HG03159 (cell line): ENCODE results near the gene GRAP.
"Not testable (repeated sequence)": the region's sequence is repeated elsewhere in the genome, so short reads cannot be mapped to it uniquely, and the experiment has no call there.

Experiments
- ATAC-seq: cut with Tn5 transposase; IDR thresholded peaks from one replicate; pipeline ENCODE4 v1.9.1; 2021; ENCODE audit warnings: mild to moderate bottlenecking, moderate library complexity; ENCODE audit not compliant: unreplicated experiment

Gene GRAP

DNA sequence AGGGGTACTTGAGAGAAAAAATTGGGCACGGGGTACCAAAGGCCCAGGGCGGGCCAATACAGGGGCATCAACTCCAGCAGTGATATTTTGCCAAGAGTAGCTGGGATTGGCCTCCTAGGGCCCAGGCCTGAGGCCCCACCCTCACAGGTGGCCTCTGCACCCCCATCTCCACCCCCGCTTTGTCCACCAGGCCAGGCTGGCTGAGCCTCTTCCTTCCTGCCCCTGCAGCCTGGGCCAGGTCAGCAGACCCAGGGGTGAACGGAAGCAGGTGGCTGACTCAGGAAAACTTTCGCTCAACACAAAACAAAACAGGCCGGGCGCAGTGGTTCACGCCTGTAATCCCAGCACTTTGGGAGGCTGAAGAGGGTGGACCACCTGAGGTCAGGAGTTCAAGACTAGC, 3.7 kb downstream of the GRAP start:
- ATAC-seq, result not testable (repeated sequence)

DNA sequence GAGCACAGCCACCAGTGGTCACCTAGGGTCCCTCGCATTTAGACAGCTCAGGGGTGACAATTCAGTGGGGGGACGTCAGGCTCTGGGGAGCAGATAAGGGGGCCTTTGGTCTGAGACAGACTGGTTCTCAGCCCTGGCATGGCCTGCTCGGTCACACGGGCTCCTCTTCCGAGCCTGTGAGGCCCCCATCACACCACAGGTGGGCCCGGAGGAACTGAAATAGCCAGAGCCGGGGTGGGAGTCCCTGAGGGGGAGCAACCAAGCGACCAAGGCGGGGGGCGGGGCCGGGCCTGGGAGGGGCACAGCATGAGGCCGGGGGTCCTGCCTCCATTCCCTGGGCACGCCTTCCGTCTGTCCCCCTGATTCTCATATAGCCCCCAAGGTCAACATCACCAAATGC, 4.4 kb downstream of the GRAP start:
- not testable (repeated sequence) for ATAC-seq

- not testable (repeated sequence) for ATAC-seq
Observed at GRCh38 chr17:19041871-19042270, 4.9 kb downstream of the GRAP start.

DNA sequence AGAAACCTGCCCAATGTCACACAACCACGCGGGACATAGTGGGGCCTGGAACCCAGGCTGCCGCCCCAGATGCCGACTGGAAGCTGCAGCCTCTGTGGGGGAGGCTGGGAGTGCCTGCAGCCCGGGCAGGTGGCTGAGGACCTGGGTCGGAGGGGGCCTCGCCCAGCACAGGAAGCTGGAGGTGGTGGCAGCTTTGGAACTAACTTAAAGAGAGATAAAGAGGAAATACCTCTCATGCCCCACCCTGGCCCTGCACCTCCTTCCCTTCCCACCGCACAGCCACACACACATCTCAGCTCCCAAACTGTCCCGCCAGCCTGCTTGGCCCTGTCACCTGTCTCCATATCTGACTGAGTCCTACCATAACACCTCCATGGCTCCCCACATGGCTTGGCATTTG, 6.4 kb downstream of the GRAP start:
- ATAC-seq, result not testable (repeated sequence)

- not testable (repeated sequence) for ATAC-seq
Observed at GRCh38 chr17:19038730-19039129, 8.0 kb downstream of the GRAP start.

DNA sequence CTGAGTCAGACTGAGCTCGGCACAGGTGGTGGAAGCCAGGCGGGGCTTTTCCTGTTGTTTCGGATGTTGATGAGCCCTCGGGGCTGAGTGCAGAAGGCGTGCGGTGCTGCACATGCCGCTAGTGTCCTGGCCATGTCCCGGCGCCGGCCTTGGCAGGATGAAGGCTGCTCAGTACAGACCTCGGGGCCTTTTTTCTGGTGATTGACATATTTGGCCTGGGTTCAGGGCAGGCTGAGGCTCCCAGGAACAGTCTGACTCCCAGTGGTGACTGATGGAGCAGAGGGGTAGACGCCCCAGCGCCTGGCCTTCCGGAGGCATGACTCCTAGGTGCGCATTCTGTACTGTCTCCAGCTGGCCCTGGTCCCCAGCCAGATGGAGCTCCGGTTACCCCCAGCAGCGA, 8.8 kb downstream of the GRAP start:
- ATAC-seq, result not testable (repeated sequence)

GRCh38 chr17:19037547-19037946, 9.2 kb downstream of the GRAP start:
- not testable (repeated sequence) for ATAC-seq

DNA sequence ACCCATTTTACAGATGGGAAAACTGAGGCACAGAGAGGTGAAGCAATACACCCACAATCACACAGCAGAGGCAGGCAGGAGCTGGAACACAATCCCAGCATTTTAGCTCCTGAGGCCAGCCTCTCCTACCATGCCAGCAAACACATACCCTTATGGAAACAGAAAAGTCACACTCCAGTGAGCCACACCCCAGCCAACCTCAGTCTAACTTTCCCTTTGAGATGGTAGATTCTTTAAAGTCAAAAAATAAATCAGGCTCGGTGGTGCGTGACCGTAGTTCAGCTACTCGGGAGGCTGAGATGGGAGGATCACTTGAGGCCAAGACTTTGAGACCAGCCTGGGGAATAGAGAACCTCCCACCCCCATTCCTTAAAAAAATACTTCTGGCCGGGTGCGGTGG, 10.6 kb downstream of the GRAP start:
- ATAC-seq, result not testable (repeated sequence)

DNA sequence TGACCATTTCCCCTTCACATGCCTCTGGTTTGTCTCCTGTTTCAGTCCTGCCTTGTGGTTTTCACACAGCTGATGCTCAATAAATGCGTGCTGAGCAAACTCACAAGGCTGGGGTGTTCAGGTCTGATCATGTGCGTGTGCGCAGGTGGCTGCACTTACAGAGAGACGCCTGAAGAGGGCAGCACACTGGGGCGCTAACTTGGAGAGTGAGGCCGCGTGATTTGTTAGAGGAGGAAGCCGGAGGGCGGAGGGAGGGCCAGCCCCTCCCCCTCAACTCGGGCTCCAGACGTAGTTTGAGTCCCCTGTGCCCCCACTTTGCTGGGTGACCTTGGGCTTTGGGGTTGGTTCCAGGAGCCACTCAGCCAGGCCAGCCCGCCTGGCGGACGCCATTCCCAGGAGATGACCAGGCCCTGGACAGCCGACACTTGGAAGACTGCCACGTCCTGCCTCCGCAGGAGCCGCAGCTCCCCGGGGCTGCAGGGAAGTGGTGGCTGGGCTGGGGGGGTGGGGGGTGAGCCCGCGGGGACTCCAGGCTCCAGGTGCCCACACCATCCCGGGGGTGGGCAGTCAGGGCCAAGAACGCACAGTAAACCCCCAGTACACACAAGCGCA, 14.3 kb downstream of the GRAP start:
- ATAC-seq, result not testable (repeated sequence)

DNA sequence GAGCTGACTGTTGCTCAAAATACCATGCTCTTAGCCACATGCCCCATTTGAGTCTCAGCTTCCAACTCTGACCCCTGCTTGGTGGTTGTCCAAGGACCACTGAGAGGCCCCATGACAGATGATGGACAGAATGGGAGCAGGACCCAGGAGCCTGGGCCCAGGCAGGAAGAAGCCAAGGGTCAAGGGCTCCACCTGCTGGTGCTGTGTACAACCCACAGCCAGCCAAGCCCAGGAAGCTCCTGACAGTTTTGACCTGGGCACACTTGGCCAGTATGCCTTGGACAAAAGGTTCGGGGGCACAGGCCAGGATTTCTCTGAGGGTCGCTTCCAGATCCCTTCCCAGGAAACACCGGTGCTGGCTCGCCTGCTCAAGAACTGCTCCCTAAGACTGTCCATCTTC, 15.0 kb downstream of the GRAP start:
- ATAC-seq, result not testable (repeated sequence)

GRCh38 chr17:19030771-19031449, 15.8 kb downstream of the GRAP start:
- not testable (repeated sequence) for ATAC-seq

DNA sequence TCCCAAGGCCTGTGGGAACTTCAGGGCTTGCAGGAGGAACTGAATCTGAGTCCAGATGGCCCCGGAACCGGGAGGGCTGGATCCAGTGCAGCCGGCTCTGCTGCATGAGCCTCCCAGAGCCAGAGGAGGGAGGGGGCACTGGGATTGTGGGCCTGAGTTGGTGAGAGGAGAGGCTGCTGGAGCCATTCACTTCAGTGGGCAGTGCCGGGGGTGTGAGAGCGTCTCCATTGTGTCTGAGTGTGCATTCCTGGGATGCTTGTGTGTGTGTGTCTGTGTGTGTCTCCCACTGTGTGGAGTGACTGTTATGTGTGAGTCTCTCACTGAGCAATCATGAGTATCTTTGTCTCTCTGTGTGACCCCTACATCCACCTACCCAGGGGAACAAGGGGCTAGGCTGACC, 17.0 kb downstream of the GRAP start:
- ATAC-seq, result not testable (repeated sequence)

GRCh38 chr17:19028671-19029070, 18.1 kb downstream of the GRAP start:
- ATAC-seq, result not testable (repeated sequence)

GRCh38 chr17:19024101-19025078, 22.4 kb downstream of the GRAP start:
- no peak for ATAC-seq

DNA sequence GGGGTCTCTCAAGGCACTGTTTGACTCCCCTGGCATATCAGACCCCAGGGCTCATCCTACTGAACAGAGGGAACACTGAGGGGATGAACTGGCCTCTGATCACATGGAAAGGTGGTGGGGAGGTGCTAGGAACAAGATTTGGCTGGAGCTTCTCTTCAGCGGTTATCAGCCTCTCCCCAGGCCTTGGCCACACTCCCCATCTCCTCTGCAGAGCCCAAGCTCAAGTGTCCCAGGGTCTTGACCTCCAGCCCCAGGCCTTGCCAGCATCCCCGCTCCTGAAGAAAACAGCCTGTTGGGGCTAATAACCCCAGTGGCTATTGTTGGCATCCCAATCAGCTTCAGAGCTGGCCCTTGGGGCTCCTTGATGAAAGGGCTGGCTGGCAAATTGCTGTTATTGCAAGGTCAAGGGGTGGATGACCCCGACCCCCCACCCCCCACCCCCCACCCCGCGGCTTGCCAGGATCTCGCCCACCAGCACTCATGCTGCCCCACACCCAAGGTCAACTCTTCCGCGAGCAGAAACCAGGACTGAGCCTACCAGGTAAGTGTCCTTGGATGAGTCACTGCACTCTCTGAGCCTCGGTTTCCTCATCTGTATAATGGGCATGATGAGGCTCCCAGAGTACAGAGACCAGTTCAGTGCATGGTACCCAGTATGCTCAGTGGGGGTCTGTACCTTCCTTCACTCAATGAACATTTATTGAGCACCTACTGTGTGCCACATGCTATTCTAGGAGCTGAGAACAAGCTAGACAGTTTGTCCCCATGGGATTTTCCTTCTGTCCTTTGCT, 23.4 kb downstream of the GRAP start:
- ATAC-seq, result no peak

- ATAC-seq, result no peak
Observed at GRCh38 chr17:19022747-19023146, 24.0 kb downstream of the GRAP start.

DNA sequence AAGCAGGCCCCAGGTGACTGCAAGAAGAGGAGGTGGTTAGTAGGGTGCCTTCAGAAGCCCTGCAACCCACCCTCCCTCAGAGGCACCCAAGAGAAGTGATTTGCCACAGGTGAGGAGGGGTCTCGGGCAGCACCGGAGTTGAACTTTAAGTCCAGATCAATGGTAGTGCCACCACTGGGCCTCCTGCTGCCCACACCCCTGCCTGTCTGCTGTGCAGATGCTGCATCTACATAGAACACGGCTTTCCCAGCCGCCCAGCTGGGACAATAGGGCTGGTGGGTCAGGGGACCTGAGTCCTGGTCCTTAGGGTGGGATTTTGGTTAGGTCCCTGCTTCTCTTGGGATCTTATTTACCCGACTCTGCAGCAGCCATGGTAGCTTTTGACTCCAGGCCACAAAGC, 24.6 kb downstream of the GRAP start:
- ATAC-seq, result no peak

DNA sequence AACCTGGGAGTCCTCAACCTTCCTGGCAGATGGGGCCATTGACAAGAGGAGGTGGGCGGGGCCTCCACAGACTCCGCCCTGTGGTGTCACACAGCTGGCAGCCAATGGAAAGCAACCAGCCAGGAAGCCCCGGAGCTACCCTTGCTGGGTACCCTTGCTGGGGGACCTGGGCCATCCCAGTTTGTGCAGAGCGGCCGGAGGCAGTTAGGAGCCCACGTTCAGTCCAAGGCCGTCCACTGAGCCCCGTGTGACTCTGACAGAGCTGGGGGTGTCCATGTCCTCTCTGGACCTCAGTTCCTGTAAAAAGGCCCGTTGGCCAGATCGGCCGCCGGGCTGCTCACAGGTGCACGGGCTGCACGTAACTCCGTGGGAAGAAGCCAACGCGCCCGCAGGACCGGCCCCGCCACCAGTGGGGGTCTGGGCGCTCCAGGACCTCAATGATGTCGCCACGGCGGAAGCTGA, 25.1 kb downstream of the GRAP start:
- ATAC-seq, result no peak

- not testable (repeated sequence) for ATAC-seq
Observed at GRCh38 chr17:19021011-19021621, 25.6 kb downstream of the GRAP start.

DNA sequence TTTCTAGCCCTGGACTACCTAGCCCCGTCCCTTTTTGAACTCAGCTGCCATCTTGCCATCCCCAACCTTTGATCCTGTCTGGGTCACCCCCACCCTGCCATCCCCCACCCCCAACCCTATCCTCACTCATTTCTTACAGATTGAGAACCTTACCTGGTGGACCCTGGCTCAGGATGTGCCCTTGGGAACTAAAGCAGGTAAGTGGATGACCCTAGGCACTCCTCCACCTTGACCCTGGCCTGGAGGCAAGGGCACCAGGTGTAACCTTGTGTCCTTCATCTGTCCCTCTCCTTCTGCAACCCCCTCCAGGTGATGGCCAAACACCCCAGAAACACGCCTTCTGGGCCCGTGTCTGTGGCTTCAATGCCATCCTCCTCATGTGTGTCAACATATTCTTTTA, 26.7 kb downstream of the GRAP start:
- ATAC-seq, result no peak
